Bronchial epithelial cell (primary cell): ENCODE measurements around the gene MANBA. TPM values are rescaled to one million over a fixed set of nuclear protein-coding genes. Genes with fewer than 3 reads are reported as not detected.

Experiments
- DNase-seq: peaks from one replicate; pipeline ENCODE4 v3.0.0-alpha.2; 2010; ENCODE audit warnings: low read depth
- FAIRE-seq: peaks from 2 replicates; lab custom pipeline; 2011; peaks lifted over from hg19 to GRCh38; lab: Jason Lieb, UNC
- H3K27me3 ChIP-seq: 2 replicates; pipeline ENCODE4 v1.5.1; 2011; ENCODE audit warnings: low read length; ENCODE audit not compliant: control insufficient read depth, insufficient read depth
- H3K36me3 ChIP-seq: 2 replicates; pipeline ENCODE4 v1.5.1; 2011; ENCODE audit warnings: low read length; ENCODE audit not compliant: control insufficient read depth, insufficient read depth
- H3K4me3 ChIP-seq: 2 replicates; pipeline ENCODE4 v1.5.1; 2011; ENCODE audit warnings: mild to moderate bottlenecking, low read depth, low read length, control low read depth
- CTCF ChIP-seq: IDR thresholded peaks from 2 replicates; pipeline ENCODE4 v1.5.1; 2011; ENCODE audit warnings: mild to moderate bottlenecking, moderate library complexity, low read length, control low read depth, inconsistent platforms; ENCODE audit not compliant: insufficient read depth, severe bottlenecking
- total RNA-seq: library from RNA; depleted of rRNA; stranded (reverse); fragments of >200 nt; gene quantifications from 2 replicates; pipeline ENCODE4 v1.2.1, GENCODE V29; 2014

Gene MANBA
- total RNA-seq, 1 donor from 2014 or later: 60.3 TPM

GRCh38 chr4:102608190-102608589, 152.6 kb downstream of the MANBA start:
- no peaks in the 10 kb centered on the region for H3K27me3 ChIP-seq
- peak; percentile 77 for DNase-seq
- no peak for TF ChIP-seq CTCF
- no peak for FAIRE-seq
- H3K36me3 ChIP-seq: peaks cover 24% of the 10 kb centered on the region
- no peak overlapping the region for H3K4me3 ChIP-seq

- no peak for TF ChIP-seq CTCF
- DNase-seq (peak; percentile 21), FAIRE-seq (no peak)
- H3K36me3 ChIP-seq: peaks cover 23% of the 10 kb centered on the region
- no peaks in the 10 kb centered on the region for H3K27me3 ChIP-seq
- H3K4me3 ChIP-seq: no peak overlapping the region
These were observed 153.8 kb downstream of the MANBA start for GRCh38 chr4:102606846-102607450.

GRCh38 chr4:102606261-102606660, 154.5 kb downstream of the MANBA start:
- Histone ChIP-seq H3K4me3 (no peak overlapping the region), H3K27me3 (no peaks in the 10 kb centered on the region), H3K36me3 (peaks cover 24% of the 10 kb centered on the region)
- TF ChIP-seq CTCF: no peak
- DNase-seq: no peak
- no peak for FAIRE-seq

- TF ChIP-seq CTCF: no peak
- no peak for DNase-seq
- H3K27me3 ChIP-seq: no peaks in the 10 kb centered on the region
- no peak overlapping the region for H3K4me3 ChIP-seq
- H3K36me3 ChIP-seq: peaks cover 20% of the 10 kb centered on the region
- no peak for FAIRE-seq
These were observed 156.4 kb downstream of the MANBA start for GRCh38 chr4:102604222-102604940.

- Histone ChIP-seq H3K36me3 (peaks cover 10% of the 10 kb centered on the region), H3K27me3 (no peaks in the 10 kb centered on the region), H3K4me3 (no peak overlapping the region)
- no peak for DNase-seq
- TF ChIP-seq CTCF: no peak
- no peak for FAIRE-seq
These were observed 159.1 kb downstream of the MANBA start for GRCh38 chr4:102601586-102602227.
